Activated T-cell treated with anti-CD3 and anti-CD28 coated beads, Interleukin-2, amount 50 U/mL, for 72 hours (primary cell): ENCODE results near the gene MLH3. TPM values are rescaled to one million over a fixed set of nuclear protein-coding genes. Genes with fewer than 3 reads are reported as not detected.

Experiments
- ATAC-seq, 2 donors: fragments of 150-1000 bp; cut with Tn5 transposase; replicated peaks in 1 of 2; 2 replicates each; pipeline ENCODE4 v1.10.0; 2021; ENCODE audit warnings: moderate library complexity in 2 of 2, mild to moderate bottlenecking in 1 of 2
- DNase-seq, 2 donors: peaks; one replicate each; pipeline ENCODE4 v3.0.0; 2021 to 2022; ENCODE audit warnings: mixed read lengths in 1 of 2
- H3K27ac Mint-ChIP-seq: one replicate; pipeline ENCODE4 v1.8.0; 2022; ENCODE audit warnings: mild to moderate bottlenecking, moderate library complexity, mixed read lengths
- H3K27me3 Mint-ChIP-seq: one replicate; pipeline ENCODE4 v1.8.0; 2022; ENCODE audit warnings: low read depth, mixed read lengths
- H3K36me3 Mint-ChIP-seq, 2 donors: one replicate each; pipeline ENCODE4 v1.8.0; 2022; ENCODE audit warnings: mixed read lengths in 2 of 2, mild to moderate bottlenecking in 1 of 2; ENCODE audit not compliant: insufficient read depth in 2 of 2
- H3K4me1 Mint-ChIP-seq: one replicate; pipeline ENCODE4 v1.8.0; 2022; ENCODE audit warnings: low read depth, mixed read lengths
- H3K4me3 Mint-ChIP-seq, 2 donors: one replicate each; pipeline ENCODE4 v1.8.0; 2022; ENCODE audit warnings: mild to moderate bottlenecking in 2 of 2, mixed read lengths in 2 of 2, moderate library complexity in 2 of 2
- H3K9me3 Mint-ChIP-seq, 2 donors: one replicate each; pipeline ENCODE4 v1.8.0; 2022; ENCODE audit warnings: mixed read lengths in 2 of 2
- total RNA-seq, 2 donors: library from RNA; stranded (reverse); gene quantifications; one replicate each; pipeline ENCODE4 v1.2.3, GENCODE V29; 2022

The MLH3 gene
- total RNA-seq, 2 donors from 2014 or later, result 16.9 to 19.3 TPM

DNA sequence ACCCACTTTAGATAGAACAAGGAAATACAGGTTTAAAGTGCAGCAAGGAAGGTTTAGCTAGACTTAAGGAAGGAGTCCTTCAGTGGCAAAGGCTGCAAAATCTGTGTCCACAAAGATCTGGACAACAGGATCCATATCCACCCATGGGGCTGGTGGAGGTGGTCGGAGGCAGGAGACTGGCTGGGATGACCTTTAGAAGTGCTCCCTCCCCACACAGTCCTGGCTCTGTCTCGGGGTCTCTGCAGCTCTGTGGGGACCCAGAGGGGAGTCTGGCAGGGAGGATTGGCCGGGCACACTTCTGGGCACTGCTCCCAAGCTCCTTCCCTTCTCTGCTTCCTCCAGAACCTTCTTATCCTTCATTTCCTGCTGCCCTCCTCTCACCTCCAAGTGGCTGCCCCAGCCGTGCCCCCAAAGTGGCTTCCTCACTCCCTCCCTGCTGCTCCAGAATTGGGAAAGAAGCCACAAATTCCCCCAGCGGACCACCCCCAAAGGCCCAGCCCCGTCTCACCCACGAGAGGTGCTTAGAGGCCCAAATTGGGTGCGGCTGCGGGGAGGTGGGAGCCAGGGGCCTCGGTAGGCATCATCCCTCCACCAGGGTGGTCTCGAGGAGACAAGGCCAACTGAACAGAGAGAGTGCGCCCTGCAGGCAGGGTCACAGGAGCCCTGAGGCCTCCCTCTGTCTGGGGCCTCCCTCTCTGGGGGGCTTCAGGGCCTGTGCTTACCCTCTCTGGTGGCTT, 73.9 kb downstream of the MLH3 start:
- H3K27me3 Mint-ChIP-seq, result no peaks in the 10 kb centered on the region
- peaks cover under 1% of the 10 kb centered on the region for H3K4me1 Mint-ChIP-seq
- DNase-seq (no peak), ATAC-seq (no peak)
- H3K4me3 Mint-ChIP-seq, result no peak overlapping the region
- no peak overlapping the region for H3K27ac Mint-ChIP-seq
- no peaks in the 10 kb centered on the region for H3K36me3 Mint-ChIP-seq
- H3K9me3 Mint-ChIP-seq, result no peaks in the 10 kb centered on the region

DNA sequence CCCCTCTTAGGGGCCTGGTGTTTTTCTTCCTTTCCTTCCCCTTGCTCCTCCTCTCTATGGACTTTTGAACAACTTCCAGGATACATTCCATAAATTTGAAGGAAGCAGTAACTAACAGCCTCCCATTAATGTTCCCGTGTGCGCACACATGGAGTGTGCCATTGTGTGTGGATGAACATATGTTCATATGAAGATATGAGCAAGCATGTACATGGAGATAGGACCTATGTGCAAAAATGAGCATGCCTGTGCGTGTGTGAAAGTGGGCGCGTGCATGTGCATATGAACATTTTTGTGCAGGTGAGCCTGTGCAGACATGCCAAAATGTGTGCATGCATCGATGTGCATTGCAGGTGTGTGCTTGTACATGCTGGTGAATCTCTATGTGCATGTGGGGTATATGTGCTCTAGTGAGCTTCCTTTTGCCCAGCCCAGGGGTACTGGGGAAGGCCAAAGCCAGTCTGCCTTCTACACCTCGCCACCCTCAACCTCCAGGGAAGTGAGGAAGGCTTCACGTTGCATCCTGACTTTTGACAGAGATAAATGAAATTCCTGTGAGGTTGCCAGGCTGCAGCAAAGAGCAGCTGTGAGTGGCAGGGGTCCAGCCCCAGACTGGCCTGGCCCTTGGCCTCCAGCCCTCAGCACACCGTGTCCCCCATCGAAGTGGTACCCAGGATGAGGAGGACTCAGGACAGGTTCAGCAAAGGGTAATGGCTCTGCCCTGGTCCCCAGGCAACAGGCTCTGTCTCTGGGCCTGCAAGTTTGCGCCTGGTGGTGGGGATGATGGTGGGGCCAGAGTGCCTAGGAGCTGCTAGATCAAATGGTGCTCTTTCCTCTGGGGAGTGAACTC, 74.8 kb downstream of the MLH3 start:
- Mint-ChIP-seq H3K9me3 (no peaks in the 10 kb centered on the region), H3K27ac (no peak overlapping the region), H3K4me1 (no peaks in the 10 kb centered on the region), H3K27me3 (no peaks in the 10 kb centered on the region), H3K36me3 (no peaks in the 10 kb centered on the region), H3K4me3 (no peak overlapping the region)
- DNase-seq, result no peak
- no peak for ATAC-seq

DNA sequence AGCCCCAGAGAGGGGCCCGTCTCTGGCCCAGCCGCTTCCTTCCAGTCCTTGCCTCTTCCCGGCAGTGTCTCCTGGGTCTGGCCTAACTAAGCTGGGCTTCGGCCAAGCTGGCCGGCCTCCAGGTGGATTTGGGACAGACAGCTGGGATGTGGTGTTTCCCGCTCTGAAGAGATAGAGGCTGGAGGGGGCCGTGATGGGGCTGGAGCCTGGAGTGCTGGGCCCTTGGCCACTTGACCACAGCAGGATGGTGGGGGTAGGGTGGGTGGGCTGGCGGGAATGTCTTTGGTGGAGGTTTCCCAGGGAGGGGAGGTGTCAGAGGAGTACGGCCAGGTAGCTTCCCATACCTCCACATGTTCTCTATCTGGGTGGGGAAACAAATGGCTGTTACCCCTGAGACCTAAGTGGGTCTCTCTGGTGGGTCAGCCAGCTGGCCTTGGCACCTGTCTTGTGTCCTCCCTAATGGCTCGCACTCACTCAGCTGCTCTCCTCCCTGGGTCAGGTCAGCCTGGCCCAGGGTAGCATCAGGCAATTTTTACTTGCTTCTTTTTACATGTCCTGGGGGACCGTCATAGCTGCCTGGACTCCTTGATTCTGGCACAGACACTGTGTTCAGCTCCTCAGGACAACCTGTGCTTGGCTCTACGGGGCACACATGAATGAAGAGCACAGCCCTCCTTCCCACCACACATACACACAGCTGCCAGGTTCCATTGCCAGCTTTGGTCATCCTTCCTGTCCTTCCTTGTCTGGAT, 76.0 kb downstream of the MLH3 start:
- Mint-ChIP-seq H3K36me3 (no peaks in the 10 kb centered on the region), H3K4me1 (no peaks in the 10 kb centered on the region), H3K9me3 (no peaks in the 10 kb centered on the region), H3K27ac (peak overlapping the region; percentile 33), H3K4me3 (no peak overlapping the region), H3K27me3 (no peaks in the 10 kb centered on the region)
- DNase-seq (no peak), ATAC-seq (no peak)

DNA sequence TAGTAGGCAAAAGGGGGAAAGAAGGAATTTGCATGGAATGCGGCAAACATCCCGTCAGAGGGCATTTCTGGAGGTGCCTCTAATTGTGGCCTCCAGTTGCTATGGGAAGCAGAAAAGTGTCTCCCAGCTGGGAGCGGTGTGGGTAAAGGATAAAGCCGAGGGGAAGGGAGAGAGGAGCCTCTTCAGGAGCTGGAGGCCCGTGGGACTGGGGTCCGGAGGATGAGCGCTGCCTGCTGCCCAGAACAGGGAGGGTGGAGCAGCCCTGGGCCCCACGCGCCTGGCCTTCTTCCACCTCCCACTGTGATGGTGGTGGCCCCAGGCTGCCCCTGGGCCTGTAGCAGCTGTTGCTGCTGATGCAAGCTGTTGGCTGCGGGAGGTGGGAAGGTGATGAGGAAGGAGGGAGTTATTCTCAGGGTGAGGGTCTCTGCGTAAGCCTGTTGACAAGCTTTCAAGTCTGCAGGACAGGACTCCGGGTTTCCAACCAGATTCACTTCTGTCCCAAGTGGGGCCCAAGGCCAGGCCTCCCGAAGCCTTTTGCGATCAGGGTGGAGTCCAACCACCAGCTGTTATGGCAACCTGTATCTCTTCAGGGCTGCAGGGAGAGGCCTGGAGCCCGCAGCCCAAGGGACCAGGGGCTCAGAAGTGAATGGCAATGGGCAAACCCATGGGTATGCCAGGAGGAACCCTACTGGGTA, 76.8 kb downstream of the MLH3 start:
- no peak overlapping the region for H3K27ac Mint-ChIP-seq
- H3K9me3 Mint-ChIP-seq, result no peaks in the 10 kb centered on the region
- no peak overlapping the region for H3K4me3 Mint-ChIP-seq
- H3K27me3 Mint-ChIP-seq, result no peaks in the 10 kb centered on the region
- no peaks in the 10 kb centered on the region for H3K36me3 Mint-ChIP-seq
- DNase-seq (no peak), ATAC-seq (no peak)
- no peaks in the 10 kb centered on the region for H3K4me1 Mint-ChIP-seq

DNA sequence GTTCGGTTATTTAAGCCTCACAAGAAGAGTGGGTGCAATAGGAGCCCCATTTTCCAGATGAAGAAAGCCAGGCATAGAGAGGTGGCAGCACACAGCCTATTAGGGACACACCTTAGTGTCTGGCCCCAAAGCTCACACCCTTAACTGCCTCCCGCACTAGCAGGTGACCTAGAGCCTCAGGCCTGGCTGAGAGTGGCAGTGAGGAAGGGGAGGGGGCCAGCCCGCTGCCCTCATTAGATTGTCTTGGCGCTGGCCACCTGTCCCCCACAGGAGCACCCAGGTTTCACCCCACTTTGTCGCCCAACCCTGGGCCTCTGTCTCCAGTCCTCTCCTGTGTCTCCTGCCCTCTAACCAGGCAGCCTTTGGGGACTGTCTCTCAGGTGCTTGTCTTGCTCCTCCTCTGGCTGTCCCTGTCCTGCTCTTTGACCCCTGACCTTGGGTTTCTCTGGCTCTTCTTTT, 77.3 kb downstream of the MLH3 start:
- Mint-ChIP-seq H3K27ac (no peak overlapping the region), H3K27me3 (no peaks in the 10 kb centered on the region), H3K4me3 (no peak overlapping the region), H3K4me1 (no peaks in the 10 kb centered on the region), H3K36me3 (no peaks in the 10 kb centered on the region), H3K9me3 (no peaks in the 10 kb centered on the region)
- DNase-seq, result no peak
- ATAC-seq, result no peak

DNA sequence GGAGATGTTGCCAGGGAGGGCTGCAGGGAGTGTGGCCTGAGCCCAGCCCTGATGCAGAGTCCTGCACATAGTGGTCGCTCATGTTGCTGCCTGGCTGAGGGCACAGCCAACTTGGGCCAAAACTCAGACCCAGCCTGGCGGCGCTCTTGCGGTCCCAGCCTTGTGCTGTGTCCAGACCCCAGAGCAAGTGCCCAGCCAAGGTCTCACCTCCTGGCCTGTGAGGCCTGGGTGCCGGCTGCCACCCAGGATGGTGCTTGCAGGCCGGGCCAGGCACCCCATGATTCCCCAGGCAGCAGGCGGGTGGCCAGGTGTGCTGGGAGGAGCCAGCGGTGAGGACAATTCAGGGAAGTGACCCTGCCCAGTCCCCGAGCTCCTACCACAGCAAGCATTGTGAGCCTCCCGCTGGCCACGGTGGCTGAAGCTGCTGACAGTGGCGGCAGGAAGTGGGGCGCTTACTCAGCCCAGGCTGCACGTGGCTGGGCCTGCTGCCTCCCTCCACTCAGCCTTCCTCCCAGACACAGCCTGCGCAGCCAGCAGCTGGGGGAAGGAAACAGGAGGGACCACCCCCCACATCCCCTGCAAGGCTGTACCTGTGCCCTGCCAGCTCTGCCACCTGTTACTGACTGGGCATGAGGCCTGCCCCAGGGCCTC, 78.1 kb downstream of the MLH3 start:
- DNase-seq (peak; percentile 37 to 48), ATAC-seq (peak; percentile 75 to 84)
- H3K9me3 Mint-ChIP-seq, result no peaks in the 10 kb centered on the region
- no peak overlapping the region for H3K4me3 Mint-ChIP-seq
- no peaks in the 10 kb centered on the region for H3K27me3 Mint-ChIP-seq
- H3K4me1 Mint-ChIP-seq, result no peaks in the 10 kb centered on the region
- no peak overlapping the region for H3K27ac Mint-ChIP-seq
- no peaks in the 10 kb centered on the region for H3K36me3 Mint-ChIP-seq

DNA sequence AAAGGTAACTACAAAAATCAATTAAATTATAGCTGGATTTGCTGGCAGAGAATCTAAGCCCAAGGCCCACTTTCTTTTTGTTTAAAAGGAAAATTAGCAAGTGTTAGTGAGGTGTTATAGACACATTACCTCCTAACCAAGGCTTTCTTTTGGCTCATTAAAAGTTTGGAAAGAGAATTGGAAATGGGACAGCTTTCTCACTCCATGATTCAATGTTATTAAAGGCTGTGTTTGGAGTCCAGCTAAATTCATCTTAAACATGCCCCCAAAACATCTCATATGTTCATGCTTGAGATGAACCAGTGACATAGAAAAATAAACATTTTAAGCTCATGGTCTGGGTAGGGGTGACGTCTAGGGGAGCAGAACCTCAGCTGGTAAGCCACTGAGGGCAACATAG, 82.5 kb downstream of the MLH3 start:
- Mint-ChIP-seq H3K4me3 (no peak overlapping the region), H3K36me3 (no peaks in the 10 kb centered on the region), H3K9me3 (no peaks in the 10 kb centered on the region), H3K27ac (no peak overlapping the region), H3K4me1 (peaks cover 14% of the 10 kb centered on the region), H3K27me3 (no peaks in the 10 kb centered on the region)
- ATAC-seq (no peak), DNase-seq (no peak)

DNA sequence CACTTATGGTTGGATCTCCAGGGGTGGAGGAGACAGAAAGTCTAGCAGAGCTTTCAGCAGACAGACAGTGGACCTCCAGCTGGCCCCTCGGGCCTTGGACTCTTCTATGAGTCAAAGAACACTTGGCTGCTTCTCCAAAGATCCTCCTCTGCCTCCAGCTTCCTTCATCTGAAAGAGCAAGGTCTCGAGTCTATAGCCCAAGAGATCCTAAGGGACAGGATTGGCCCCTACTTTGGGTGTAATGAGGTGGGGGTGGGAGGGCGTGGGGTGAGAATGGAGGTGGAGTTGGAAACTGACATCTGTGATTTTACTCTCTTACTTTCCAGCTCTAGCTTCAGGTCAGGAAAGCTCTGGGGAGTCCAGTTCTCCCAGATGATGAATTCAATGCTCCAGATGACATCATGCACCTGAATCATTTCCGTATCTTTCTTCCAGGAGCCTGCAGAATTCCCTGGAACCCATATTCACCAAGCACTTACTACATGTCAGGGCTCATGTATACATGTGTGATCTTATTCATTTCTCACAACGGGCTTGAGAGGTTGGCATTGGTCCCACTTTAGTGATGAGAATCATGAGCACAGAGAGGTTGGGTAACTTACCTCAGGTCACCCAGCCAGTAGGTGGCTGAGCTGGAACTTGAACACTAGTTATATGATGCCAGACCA, 85.6 kb downstream of the MLH3 start:
- no peak for DNase-seq
- no peak for ATAC-seq
- no peak overlapping the region for H3K27ac Mint-ChIP-seq
- no peaks in the 10 kb centered on the region for H3K27me3 Mint-ChIP-seq
- H3K9me3 Mint-ChIP-seq, result no peaks in the 10 kb centered on the region
- peaks cover 21% of the 10 kb centered on the region for H3K4me1 Mint-ChIP-seq
- no peaks in the 10 kb centered on the region for H3K36me3 Mint-ChIP-seq
- no peak overlapping the region for H3K4me3 Mint-ChIP-seq

DNA sequence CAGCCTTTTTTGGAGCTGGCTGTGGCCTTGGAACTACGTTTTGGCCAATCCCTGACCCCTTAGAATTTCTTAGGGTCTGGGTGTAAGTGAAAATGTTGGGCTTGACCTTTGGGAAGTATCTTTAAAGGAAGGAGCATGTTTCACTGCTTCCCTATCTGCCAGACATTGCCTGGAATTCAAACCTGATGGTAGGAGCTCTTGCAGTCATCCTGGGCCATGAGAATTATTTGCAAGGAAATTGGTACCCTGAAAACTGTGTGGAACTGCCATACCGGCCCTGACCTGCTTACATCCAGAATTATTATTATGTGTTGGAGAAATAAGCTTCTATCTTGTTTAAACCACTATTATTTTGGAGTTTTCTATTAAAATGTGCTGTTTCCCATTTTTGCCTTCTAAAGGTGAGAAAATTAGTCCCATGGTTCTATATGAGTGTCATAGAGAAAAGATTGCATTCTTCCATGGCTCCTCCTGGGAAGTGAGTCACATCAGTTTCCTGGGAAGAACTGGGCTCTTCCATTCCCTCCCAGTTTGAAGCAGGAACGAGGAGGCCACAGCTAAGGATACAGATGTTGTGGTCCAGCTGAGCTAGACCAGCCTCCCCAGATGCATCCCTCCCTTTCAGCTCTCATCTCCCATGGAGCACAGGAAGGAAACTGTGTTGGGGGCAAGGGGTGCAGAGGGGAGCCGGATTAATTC, 86.3 kb downstream of the MLH3 start:
- peaks cover 21% of the 10 kb centered on the region for H3K4me1 Mint-ChIP-seq
- H3K27ac Mint-ChIP-seq, result no peak overlapping the region
- no peaks in the 10 kb centered on the region for H3K36me3 Mint-ChIP-seq
- no peak overlapping the region for H3K4me3 Mint-ChIP-seq
- no peaks in the 10 kb centered on the region for H3K27me3 Mint-ChIP-seq
- no peaks in the 10 kb centered on the region for H3K9me3 Mint-ChIP-seq
- ATAC-seq (no peak), DNase-seq (no peak)
